ENCODE measurements around the gene CLPX.
"Not testable (repeated sequence)": the region's sequence is repeated elsewhere in the genome, so short reads cannot be mapped to it uniquely, and the experiment has no call there.

CLPX gene

DNA sequence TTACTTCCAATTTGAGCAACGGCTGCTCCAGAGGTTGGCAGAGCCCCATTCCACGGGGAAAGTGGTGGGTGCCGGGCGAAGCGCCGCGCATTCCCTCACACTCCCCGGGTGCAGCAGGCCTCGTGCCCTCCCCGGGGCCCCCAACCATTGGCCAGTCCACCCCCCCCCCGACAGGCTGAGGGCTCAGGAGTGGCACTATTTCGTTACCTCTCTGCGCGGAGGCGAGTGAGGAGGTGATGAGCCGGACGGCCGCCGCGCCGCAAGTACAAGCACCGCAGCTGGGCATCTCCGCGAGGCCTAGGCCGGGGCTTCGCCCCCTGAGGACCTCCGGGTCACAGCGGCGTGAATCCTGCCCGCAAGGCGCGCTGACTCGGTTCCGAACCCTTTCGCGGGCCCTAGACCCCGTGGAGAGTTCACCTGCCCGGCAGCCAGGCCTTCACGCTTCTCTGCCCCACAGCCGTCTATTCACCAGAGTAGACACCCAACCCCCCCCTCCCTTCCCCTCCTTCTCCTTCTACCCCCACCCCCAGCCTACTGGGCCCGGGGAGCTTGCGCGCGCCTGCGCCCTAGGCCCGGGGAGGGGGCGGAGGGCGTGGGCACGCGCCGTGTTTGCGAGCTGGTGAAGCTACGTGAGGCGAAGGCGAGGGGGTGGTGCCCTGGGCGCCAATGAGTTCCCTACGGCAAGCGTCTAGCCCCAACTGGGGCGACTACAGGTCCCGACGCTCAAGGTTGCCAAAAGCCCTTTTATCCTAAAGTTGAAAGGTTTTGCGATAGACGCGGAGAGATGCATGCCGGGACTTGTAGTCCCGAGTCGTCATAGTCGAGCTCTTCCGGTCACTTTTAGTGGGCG lies at the start of gene CLPX:
TSS of gene CLPX (minus strand) at position 475 of the 850 bp plus-strand sequence. CDS start at position 286, 189 bp downstream.
- DNase-seq (ENCODE audit: low read depth): peak; percentile 81

DNA sequence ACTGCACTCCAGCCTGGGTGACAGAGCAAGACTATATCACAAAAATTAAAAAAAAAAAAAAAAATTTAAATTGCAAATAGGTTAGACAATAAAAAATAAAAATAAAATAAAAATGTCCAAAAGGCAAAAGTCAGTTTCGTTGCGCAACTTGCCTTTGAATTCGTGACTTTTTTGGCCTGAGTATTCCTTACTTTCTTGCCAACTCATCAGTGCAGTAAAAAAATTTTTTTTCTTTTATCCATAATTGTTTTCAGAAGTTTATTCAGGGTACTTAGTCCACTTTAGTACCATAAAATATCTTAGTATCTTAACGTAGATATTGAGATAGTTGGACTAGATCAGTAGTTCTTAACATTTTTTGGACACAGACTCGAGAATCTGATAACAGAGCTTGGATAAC lies 48.6 kb upstream of the CLPX start:
- no peak for DNase-seq (ENCODE audit: low read depth)

DNA sequence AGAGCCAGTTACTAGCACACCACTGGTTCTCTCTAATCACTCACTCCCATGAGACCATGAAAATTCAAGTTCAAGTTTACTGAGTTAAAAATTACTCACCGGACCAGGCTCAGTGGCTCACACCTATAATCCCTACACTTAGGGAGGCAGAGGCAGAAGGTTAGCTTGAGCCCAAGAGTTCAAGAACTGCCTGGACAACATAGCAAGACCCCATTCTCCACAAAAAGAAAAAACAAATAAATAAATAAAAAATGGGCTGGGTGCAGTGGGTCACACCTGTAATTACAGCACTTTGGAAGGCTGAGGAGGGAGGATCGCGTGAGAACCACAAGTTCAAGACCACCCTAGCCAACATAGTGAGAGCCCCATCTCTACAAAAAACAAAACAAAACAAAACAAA lies 47.4 kb upstream of the CLPX start:
- DNase-seq (ENCODE audit: low read depth): no peak

DNA sequence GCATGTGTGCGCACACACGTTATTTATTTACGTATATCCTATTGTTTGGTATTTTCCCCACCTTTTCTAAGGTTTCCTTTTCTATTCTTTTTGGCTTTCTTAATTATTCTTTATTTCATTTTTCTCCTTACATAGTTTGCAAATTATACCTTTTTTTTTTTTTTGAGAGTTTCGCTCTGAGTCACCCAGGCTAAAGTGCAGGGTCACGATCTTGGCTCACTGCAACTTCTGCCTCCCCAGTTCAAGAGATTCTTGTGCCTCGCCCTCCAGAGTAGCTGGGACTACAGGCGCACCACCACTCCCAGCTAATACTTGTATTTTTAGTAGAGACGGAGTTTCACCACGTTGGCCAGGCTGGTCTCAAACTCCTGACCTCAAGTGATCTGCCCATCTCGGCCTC lies 46.2 kb upstream of the CLPX start:
- DNase-seq (ENCODE audit: low read depth): no peak

DNA sequence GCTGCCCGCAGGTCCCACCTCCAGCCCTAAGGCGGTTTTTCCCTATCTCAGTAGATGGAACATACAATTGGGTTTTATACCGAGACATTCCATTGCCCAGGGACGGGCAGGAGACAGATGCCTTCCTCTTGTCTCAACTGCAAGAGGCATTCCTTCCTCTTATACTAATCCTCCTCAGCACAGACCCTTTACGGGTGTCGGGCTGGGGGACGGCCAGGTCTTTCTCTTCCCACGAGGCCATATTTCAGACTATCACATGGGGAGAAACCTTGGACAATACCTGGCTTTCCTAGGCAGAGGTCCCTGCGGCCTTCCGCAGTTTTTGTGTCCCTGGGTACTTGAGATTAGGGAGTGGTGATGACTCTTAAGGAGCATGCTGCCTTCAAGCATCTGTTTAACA lies 41.8 kb upstream of the CLPX start:
- DNase-seq (ENCODE audit: low read depth): not testable (repeated sequence)

DNA sequence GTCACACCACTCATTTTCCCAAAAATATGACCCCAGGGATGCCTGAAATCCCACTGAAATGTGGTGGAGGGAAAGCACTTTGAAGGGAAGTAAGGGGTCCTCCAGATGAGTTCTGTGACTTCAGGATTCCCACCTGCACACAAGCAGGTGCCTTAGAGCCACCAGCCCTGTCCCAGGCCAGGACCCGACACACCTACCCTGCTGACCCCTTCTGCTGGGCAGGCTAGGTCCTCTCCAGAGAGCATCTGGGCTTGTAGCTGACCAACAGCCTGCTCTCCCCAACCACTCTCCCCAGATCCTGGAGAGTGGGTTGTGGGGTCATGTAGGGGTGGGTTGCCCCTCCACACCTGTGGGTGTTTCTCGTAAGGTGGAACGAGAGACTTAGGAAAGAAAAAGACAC lies 41.1 kb upstream of the CLPX start:
- DNase-seq (ENCODE audit: low read depth): no peak

DNA sequence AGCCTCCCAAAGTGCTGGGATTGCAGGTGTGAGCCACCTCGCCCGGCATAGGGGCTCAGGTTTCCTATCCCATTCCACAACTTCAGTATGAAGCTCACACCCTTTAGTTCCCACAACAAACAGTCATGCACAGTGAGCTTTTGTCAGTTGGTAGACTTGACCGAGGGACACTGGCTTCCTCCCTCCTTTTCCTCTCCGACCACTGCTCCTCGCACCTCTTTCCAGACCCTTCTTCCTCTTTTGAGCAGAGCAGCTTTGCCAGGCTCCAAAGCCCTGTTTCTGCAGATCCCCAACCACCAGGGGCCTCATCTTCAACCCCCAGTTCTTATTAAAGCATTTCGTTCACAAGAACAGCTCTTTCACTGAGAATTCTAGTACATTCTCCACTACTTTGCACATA lies 38.9 kb upstream of the CLPX start:
- no peak for DNase-seq (ENCODE audit: low read depth)

DNA sequence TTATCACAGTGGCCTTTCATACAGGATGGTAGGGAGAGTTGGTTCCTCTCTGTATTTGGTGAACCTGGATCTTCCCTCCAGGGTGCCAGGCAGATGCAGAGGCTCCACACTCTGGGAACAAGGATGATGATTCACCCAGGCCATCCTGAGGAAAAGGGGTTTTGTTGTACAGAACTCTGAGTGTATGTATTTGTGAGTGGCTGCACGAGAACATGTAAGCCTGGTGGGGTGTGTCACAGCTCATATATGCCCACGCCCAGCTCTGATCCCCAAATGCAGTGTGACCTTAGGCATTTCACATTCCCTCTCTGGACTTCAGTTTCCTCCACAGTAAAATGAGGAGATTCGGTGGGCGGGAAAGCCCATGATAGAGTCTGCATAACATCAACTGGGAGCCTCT lies 37.7 kb upstream of the CLPX start:
- no peak for DNase-seq (ENCODE audit: low read depth)

DNA sequence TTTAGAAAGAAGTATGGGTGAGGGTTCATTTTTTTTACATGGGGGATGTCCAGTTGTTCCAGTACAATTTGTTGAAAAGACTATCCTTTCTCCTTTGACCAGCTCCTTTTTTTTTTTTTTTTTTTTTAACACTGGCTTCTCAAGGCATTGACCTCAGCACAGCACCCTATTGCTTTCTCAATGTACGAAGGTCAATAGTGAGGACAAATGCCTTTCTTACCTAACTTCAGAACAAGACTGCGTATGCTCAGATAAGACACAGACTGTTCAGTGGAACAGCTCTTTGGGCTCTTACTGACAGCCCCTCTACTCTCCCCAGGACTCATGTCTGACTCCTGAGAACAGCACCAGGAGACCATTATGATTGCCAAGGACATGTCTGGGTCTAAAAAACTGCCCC lies 36.6 kb upstream of the CLPX start:
- DNase-seq (ENCODE audit: low read depth): no peak

DNA sequence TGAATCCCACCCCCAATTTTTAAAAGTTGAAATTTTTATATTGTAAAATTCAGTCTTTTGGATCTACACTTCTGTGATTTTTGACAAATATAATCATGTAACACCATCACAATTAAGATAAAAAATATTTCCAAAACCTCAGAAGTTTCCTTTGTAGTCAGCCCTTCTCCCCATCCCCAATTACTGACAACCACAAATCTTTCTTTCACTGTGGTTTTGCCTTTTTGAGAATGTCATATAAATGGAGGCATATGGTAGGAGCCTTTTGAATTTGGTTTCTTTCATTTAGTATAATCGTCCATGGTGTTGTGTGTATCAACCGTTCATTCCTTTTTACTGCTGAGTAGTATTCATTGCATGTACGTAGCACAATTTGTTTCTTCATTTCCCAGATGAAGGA lies 34.0 kb upstream of the CLPX start:
- DNase-seq (ENCODE audit: low read depth): no peak

DNA sequence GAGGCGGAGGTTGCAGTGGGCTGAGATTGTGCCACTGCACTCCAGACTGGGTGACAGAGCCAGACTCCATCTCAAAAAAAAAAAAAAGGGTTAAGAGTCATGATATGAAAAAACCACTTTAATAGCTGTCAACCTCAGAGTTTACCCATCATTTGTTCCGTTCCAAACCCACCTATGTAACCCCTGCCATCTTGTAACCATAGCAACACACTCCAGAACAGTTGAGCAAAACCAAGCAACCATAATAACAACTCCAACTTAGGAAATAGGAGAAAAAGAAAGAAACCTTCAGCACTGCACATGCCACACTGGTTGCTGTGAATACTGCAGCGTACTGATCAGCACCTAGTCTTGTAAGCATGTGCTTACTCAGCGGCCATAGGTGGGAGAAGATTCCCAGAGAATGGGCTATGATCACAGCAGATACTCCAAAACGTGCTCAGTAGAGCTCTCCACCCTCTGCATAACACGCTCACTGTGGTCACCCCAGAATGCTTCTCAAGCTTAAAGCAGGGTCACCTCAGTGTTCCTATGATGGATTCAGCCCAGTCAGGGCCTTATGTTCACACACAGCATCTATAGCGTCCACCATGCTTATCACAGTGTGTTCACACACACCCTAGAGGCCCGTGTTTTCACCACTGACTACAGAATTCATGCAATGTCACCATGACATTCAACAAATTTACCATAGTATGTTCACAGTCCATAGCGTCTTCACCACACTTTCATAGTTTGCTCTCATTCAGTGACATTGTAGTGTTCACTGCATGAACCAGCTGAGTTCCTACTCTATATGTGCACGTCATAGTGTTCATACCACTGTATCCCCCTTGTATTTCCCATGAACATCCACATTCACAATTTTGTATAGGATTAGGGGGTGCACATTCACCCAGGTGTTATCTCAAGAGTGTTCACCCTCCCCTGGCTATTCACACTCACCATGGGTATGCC lies 32.7 kb upstream of the CLPX start:
- DNase-seq (ENCODE audit: low read depth): no peak

DNA sequence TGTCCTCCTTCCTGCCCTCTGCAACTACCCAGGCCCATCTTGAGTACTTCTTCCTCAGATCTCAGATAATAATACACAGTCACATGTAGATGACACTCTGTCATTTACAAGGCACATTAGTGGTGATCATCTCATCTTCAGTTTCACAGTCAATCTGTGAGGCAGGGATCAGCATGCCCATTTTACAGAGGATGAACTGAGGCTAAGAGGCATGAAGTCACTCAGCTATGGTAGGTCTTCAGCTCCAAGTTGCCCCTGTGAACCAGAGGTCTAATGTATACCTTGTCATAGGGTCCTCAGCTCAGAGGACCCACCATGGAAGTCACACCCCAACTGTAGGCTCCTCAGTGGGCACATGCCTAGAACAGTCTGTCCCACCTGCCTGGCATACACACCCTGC lies 30.4 kb upstream of the CLPX start:
- no peak for DNase-seq (ENCODE audit: low read depth)

DNA sequence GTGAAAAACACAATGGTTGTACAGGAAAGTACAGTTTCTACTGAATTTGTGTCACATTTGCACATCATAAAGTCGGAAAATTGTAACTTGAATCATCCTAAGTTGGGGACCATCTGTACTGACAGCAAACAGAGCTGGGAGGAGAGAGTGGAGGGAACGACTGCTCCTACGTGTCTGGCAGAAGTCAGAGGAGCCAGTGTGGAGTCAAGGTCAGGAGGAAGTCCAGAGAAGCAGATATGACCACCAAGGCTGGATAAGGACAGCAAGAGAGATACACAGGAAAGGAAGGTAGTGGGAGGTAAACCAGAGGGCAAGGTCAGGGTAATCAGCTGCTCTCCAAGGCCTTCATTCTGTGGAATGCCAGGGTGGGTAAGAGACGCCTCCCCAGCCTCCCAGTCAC lies 28.9 kb upstream of the CLPX start:
- DNase-seq (ENCODE audit: low read depth): no peak

DNA sequence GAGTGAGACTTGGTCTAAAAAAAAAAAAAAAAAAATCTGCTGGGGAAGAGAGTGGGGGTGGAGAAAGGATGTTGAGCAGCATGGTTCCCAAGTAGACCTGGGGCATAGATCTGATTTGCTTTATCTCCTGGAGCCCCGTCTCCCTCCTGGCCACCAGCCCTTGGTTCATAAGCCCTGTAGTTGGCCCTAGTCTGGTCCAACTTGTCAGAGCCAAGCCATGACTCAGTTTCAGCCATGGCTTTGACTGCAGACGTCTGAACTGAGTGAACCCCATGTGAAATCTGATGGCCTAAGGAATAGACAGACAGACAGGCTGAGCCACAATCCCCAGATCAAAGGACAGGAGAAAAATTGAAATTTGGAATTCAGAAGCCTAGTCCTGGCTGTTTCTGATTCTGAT lies 28.1 kb upstream of the CLPX start:
- no peak for DNase-seq (ENCODE audit: low read depth)

DNA sequence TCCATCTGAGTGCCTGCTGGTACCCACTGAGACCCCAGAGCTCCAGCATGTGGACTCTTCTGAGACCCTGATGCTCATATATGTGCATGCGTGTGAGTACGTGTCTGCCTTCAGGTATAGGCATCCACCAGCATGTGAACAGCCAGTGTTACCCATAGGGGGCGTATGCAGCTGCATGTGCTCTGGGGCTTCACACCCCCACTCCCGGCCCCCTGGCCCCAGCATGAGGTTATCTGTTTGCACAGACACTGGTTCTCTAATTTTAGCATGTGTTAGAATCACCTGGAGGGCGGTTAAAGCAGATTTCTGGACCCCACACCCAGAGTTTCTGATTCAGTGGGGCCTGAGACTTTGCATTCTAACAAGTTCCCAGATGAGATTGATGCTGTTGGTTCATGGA lies 27.0 kb upstream of the CLPX start:
- no peak for DNase-seq (ENCODE audit: low read depth)

DNA sequence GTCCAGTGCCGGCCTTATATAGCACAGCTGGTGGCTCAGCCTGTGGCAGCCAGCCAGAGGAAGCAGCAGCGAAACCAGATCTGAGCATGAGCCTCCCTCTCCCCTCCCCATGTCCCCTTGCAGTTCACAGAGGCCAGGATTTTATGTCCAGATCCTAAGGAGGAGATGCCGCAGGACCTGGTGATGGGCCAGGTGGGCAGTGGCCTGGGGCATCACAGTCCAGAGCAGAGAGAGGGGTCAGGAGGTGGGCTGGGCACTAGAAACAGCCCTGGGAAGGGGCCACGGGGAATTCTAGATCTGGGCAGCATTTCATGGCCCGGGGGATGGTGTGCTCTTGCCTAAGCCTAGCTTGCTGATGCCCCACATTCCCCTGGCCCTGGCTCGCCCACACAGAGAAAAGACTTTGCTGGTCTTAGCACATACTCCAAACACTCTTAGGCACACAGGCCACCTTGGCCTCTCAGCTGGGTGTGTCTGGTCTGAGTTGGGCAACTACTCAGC lies 26.4 kb upstream of the CLPX start:
- no peak for DNase-seq (ENCODE audit: low read depth)

DNA sequence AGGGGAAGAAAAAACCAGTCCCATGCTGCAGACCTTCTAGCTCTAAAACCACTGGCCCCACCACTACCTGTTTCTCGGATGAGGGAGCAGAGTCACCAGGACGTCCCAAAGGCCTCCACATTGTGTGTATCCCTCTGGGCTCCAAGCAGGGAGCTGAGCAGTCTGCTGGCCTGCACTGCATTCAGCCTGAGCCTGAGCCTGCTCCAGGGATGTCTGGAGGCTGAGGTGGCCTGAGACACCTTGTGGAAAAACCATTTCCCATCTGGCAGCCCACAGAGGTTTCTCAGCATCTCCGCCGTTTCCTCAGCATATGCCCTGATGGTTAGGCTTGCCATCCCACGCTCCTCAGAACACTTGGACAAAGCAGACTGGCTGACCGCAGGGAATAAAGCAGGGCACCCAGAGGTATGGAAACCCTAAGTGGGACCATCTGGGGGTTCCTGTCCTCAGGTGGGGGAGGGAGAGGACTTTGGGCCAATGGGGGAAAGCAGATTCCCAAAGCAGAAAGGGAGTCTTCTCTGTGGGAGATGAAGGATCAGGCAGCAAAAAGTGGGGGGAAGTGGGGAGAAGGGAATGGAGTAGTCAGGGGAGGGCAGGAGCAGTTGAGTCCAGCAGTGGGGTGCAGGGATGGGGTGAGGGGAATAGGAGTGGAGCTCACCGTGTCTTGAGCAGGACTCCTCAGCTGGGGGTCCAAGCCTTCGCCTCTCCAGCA lies 25.8 kb upstream of the CLPX start, which contains the start of gene CILP:
TSS of gene CILP (minus strand) at position 704 of the 712 bp plus-strand sequence. CDS start 1,718 bp downstream, outside the sequence.
- no peak for DNase-seq (ENCODE audit: low read depth)

DNA sequence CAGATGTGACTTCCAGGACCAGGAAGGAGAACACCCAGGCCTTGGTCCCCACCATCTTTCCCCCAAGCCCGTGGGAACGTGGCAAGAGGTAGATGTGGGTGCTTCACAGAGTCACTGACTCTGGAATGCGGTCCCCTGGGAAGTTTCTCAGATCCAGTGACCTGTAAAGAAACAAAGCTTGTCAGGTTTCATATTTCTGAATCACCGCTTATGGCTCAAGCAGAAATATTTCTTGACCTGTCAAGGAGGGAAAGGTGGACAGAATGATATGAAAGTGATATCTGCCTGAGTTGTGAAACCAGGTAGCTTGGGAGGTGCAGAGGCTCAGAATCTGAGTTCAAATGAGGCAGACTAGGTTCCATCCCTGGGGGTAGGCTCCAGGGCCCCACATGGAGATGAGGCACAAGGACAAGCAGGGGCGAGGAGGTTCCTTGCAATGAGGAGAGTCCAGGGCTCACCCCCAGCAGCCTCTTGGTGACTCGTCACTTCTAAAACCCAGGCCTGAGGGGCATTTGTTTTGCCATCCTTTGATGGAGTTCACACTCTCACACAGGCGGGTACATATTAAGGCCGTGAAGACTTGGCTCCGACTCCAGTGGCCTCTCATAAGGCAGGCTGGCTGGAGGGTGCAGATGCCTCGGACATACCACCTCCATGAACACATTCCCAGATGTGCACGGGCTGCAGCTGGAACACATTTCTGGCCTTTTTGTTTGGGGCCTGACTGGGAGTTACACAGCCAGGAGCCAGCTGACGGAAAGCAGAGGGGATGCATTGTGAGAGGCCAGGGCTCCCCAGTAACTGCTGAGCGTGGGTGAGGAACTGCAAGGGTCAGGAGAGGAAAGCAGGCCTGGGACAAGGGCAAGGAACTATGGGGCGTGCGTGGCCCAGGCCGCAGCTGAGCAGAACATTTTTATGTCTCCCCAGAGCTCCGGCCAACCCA lies 24.8 kb upstream of the CLPX start:
- no peak for DNase-seq (ENCODE audit: low read depth)

DNA sequence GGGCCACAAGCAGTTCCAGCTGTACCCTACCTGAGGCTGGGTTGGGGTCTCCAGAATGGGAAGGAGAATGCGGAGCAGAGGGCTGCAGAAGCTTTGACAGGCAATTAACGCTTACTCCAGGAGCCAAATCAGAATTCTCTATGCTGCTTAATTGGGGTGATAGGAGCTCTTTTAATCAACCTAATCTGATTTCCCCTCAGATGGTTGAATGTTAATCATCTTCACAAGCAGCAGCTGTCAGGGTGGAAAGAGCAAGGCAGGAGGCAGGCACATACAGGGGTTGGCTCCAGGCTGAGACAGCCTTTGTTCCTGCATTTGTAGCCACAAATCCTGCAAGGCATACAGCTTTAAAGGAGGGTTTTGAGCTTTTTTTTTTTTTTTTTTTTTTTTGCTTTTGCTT lies 23.5 kb upstream of the CLPX start:
- DNase-seq (ENCODE audit: low read depth): no peak

DNA sequence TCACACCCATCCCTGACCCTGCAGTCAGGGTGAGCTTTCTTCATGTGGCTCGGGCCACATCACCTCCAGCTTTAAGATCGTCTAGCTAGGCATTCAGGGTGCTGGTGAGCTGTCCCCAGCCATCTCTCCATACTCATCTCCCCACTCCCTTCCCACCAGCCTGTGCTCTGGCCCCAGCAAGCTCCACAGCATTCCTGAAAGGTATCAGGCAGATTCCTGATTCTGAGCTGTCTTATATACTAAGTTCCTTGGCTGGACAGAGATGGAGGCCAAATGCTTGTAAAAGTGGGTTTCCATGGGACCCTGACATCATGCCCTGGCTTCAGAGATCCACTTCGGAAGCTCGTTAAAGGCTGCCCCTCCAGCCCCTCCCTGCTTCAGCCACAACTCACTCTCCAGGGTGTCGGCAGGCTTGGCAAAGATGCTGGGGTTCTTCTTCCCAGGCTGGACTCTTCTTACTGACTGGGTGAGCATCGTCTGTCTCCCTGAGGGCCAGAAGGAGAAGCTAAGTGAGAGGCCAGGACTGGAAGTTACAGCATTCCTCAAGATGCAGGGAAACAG lies 22.2 kb upstream of the CLPX start:
- no peak for DNase-seq (ENCODE audit: low read depth)

DNA sequence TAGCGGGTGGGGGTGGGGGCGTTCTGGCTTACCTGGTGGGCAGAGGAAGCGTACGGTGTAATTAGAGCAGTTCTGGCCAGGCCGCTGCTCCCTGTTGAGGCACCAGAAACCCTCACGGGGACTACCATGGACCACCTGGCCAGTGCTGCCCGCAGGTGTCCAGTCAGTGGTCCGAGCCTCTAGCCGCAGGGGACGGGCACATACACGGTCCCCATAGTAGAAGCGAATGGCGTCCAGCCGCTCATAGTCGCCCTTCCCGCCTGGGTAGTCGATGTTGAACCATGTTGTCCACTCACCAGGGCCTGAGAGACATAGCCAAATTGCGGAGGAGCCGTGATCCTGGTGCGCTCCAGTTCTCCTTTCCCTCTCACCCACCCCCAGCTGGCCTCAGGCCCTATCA lies 21.6 kb upstream of the CLPX start:
- DNase-seq (ENCODE audit: low read depth): no peak

Measured in stromal cell of bone marrow (primary cell).